ENCODE results near the gene BUD23. TPM values are rescaled to one million over a fixed set of nuclear protein-coding genes. Genes with fewer than 3 reads are reported as not detected.

Gene BUD23
- total and polyA plus RNA-seq, 9 of the 15 experiments (the other 6 are each of a cell fraction or from before 2014, with no cell fraction given), result 79.5 to 270 (median 150) TPM

GRCh38 chr7:73734619-73735527 is 51.5 kb downstream of the BUD23 start (continued):
- peak; percentile 67; the same call in 1 of the 2 replicates for TF ChIP-seq LCOR (CRISPR knock-in tag; IDR thresholded peaks at IDR 0.05)
- no peak for TF ChIP-seq ZNF740 (CRISPR knock-in tag; IDR thresholded peaks at IDR 0.05)
- TF ChIP-seq ZNF740 (tag; IDR thresholded peaks at IDR 0.05), result no peak
- TF ChIP-seq SRSF7 (optimal IDR thresholded peaks at IDR 0.05; ENCODE audit: low read depth, low read length), result no peak
- TF ChIP-seq SP2 (IDR thresholded peaks at IDR 0.05; ENCODE audit: extremely low read depth, low read depth, low read length, poor library complexity, severe bottlenecking), result no peak
- TF ChIP-seq, protein P1, sequence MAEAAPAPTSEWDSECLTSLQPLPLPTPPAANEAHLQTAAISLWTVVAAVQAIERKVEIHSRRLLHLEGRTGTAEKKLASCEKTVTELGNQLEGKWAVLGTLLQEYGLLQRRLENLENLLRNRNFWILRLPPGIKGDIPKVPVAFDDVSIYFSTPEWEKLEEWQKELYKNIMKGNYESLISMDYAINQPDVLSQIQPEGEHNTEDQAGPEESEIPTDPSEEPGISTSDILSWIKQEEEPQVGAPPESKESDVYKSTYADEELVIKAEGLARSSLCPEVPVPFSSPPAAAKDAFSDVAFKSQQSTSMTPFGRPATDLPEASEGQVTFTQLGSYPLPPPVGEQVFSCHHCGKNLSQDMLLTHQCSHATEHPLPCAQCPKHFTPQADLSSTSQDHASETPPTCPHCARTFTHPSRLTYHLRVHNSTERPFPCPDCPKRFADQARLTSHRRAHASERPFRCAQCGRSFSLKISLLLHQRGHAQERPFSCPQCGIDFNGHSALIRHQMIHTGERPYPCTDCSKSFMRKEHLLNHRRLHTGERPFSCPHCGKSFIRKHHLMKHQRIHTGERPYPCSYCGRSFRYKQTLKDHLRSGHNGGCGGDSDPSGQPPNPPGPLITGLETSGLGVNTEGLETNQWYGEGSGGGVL (CRISPR knock-in tag; IDR thresholded peaks at IDR 0.05), result no peak
- no peak for TF ChIP-seq ZNF143 (CRISPR knock-in tag; IDR thresholded peaks at IDR 0.05)
- no peak for TF ChIP-seq ZKSCAN3 (CRISPR knock-in tag; IDR thresholded peaks at IDR 0.05)
- TF ChIP-seq ZSCAN29 (IDR thresholded peaks at IDR 0.05), result no peak
- no peak for TF ChIP-seq RBM17 (IDR thresholded peaks at IDR 0.05; ENCODE audit: borderline replicate concordance, low read depth, low read length)
- no peak for TF ChIP-seq ZNF707 (CRISPR knock-in tag; conservative IDR thresholded peaks at IDR 0.05)
- TF ChIP-seq, protein P2, sequence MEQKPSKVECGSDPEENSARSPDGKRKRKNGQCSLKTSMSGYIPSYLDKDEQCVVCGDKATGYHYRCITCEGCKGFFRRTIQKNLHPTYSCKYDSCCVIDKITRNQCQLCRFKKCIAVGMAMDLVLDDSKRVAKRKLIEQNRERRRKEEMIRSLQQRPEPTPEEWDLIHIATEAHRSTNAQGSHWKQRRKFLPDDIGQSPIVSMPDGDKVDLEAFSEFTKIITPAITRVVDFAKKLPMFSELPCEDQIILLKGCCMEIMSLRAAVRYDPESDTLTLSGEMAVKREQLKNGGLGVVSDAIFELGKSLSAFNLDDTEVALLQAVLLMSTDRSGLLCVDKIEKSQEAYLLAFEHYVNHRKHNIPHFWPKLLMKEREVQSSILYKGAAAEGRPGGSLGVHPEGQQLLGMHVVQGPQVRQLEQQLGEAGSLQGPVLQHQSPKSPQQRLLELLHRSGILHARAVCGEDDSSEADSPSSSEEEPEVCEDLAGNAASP (IDR thresholded peaks at IDR 0.05), result no peak
- no peak for TF ChIP-seq HLTF (IDR thresholded peaks at IDR 0.05)
- no peak for TF ChIP-seq TCF7L2 (IDR thresholded peaks at IDR 0.05; ENCODE audit: low read depth, low read length)
- no peak for TF ChIP-seq ZNF121 (CRISPR knock-in tag; conservative IDR thresholded peaks at IDR 0.05)
- no peak for TF ChIP-seq PRPF4 (IDR thresholded peaks at IDR 0.05; ENCODE audit: insufficient read depth, low read depth, low read length, poor library complexity, severe bottlenecking)
- TF ChIP-seq PHF8 (IDR thresholded peaks at IDR 0.05; ENCODE audit: borderline replicate concordance, low read length), result no peak
- TF ChIP-seq ZNF507 (tag; conservative IDR thresholded peaks at IDR 0.05), result no peak
- TF ChIP-seq ZNF583 (CRISPR knock-in tag; IDR thresholded peaks at IDR 0.05), result 0 out of 2 replicates have a peak, but pooled peaks have one; percentile 52
- TF ChIP-seq SMAD4 (CRISPR knock-in tag; conservative IDR thresholded peaks at IDR 0.05), result no peak
- TF ChIP-seq, protein P3, sequence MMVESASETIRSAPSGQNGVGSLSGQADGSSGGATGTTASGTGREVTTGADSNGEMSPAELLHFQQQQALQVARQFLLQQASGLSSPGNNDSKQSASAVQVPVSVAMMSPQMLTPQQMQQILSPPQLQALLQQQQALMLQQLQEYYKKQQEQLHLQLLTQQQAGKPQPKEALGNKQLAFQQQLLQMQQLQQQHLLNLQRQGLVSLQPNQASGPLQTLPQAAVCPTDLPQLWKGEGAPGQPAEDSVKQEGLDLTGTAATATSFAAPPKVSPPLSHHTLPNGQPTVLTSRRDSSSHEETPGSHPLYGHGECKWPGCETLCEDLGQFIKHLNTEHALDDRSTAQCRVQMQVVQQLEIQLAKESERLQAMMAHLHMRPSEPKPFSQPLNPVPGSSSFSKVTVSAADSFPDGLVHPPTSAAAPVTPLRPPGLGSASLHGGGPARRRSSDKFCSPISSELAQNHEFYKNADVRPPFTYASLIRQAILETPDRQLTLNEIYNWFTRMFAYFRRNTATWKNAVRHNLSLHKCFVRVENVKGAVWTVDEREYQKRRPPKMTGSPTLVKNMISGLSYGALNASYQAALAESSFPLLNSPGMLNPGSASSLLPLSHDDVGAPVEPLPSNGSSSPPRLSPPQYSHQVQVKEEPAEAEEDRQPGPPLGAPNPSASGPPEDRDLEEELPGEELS (CRISPR knock-in tag; IDR thresholded peaks at IDR 0.05; ENCODE audit: borderline replicate concordance), result no peak
- no peak for TF ChIP-seq ZNF133 (CRISPR knock-in tag; IDR thresholded peaks at IDR 0.05)
